ENCODE measurements around the gene DNAH1.

DNA sequence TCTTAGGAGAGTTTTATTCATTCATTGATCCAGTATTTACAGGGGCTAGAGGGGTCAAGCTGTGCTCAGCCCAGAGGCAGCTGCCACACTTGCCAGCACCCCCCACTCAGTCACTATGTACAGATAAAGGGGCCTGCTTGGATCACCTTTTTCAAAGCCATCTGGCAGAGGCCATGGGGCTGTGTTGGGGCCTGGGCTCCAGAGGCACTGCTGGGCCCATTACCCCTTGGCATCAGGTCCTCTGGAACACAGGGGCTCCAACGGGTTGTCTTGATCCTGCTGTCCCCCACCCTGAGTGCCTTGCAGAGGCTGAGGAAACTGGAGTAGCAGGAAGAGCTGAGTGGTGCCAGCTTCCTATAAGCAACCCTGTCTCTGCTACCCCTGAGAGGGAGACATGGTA is 84.9 kb downstream of the DNAH1 start:
- TF ChIP-seq CTCF (IDR thresholded peaks at IDR 0.05) (no peak), EP300 (IDR thresholded peaks at IDR 0.05) (no peak)
